Hematopoietic multipotent progenitor cell treated with erythropoietin and hydrocortisone succinate and interleukin-3 and kit ligand, for 4 days (in vitro differentiated cells): Measurements from ENCODE around the gene BRD2.
"Not testable (repeated sequence)": the region's sequence is repeated elsewhere in the genome, so short reads cannot be mapped to it uniquely, and the experiment has no call there.

Experiments used
- DNase-seq: peaks from one replicate; pipeline ENCODE4 v3.0.0-alpha.2; 2015

The BRD2 gene

DNA sequence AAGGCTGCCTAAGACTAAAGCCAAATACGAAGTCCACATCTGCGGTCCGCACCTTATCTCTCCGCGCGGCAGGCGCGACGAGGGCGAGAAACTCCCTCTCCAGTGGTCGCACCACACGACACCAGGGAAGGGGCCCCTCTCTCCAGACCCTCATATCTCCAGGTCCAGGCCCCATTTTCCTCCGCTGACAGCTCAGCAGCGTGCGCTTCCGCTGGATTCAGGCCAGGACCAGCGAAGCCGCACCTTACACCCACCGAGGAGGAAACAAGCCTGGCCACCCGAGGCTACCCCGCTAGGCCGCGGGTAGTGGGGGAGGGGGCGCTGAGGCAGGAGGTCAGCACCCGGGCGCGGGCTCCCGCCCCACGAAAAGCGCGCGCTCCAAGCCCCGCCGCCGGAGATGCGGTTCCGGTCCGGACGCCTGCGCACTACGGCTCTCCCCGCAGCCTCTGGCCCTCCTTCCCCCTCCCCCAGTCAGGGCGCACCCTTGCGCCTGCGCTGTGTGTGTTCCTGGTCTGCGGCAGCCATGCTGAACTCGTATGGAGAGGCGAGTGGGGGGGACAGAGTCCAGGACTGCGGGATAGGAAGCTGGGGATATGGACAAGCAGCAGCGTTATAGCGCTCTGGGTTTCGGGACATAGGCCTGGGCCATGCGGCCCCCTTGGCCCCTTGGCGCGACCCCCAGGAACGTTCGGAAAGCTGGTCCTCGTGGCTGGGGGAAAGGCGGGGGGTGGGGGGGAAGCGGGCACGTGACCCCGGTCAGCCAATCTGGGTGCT, at the start of gene BRD2:
Gene BRD2, plus strand, starts transcription at position 502 of the 774 bp plus-strand sequence. CDS start 4,305 bp downstream, outside the sequence.
- DNase-seq, result peak; percentile 98

DNA sequence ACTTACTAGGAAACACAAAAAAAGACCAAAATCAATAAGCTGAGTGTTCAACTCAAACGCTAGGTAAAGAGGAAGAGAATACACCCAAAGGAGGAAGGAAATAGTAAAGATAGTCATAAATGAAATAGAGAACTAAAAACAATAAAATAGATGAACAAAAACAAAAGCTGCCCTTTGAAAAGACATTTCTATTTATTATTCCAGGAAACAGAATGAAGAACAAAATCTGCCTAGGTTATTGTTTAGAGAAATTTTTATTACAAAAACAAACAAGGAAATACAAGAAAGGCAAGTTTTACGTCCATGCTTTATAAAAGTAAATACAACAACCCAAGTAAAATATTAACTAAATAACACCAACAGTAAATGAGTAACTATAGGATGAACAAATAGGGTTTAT, 47.7 kb upstream of the BRD2 start:
- DNase-seq, result peak; percentile 21

DNA sequence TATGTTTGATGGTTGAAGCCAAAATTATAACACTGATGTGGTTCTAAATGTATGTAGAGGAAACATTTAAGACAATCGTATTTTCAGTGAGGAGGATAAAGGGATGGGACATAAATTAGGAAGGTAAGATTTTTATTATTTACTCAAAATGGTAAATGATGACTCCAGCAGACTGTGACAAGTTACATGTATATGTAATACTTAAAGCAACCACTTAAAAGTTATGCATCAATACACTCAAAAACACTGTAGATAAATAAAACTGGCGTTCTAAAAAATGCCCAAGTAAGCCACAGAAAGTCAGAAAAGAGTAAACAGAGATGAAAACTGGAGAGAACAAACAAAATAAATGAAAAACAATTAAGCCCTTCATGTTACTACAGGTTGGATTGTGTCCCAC, 46.3 kb upstream of the BRD2 start:
- no peak for DNase-seq

DNA sequence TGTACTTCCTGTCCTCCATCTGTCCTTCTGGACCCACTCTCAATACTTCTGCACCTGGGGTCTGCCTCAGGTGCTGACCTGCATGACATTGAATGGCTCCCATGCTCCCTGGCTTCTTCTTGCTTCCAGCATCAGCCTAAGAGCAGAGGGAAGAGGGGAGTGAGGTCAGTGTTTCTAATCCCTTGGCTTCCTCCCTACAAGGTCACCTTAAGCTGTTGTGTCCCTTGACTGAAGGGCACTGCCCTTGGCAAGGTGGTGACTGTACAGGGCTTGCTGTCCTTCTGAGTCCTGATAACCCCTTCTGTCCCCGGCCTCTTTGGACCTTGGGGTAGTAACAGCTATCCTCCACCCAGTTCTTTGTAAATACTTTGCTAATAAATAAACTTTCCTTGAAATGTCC, 37.2 kb upstream of the BRD2 start:
- DNase-seq, result no peak

DNA sequence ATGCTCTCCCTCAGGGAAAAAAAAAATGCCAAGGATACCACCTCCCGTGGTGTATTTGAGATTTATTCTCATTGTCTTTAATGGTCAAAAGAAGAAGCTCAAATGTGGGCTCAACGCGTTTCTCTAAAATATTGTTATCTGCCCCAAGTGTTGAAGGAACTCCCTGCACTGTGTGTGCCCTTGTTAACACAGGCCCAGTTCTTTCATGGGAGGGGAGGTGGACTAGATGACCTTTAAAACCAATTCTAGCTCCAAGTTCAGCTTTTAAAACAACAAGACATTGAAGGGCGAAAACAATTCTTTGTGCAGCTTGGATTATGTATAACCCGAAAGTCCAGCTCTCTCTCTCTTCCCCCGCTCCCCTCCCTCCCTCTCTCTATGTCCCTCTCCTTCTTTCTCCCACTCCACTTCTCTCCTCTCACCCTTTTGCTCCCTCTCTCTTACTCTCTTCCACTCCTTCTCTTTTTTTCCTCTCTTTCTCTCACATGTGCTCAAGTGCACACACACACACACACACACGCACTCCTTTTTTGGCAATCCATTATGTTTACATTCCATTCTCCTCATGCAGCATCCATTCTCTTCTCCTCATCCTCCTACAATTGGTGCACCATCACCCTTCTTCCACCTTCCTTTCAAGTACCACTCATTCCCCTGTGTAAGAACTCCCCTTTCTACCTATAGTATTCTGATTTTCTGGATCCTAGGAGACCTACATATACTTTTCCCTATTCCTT, 36.1 kb upstream of the BRD2 start:
- no peak for DNase-seq

DNA sequence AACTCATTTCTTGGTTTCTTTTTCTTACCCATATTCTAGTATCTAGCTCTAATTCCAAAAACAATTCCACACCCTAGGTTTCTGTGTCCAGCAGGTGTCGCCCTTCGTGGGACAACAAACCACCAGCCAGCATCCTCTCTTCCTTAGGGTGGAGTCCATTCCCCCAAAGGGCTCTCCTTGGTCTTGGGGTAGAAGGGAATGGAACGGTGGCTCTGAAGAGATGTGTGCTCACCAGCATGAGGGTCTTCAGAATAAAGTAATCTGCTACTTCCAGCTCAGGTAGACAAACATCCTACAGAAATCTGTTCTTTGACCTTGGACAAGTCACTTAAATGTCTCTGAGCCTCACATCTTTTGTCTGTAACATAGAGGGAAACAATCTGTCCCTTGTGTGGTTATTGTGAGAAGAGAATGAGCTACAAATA, 34.7 kb upstream of the BRD2 start:
- DNase-seq, result peak; percentile 88

DNA sequence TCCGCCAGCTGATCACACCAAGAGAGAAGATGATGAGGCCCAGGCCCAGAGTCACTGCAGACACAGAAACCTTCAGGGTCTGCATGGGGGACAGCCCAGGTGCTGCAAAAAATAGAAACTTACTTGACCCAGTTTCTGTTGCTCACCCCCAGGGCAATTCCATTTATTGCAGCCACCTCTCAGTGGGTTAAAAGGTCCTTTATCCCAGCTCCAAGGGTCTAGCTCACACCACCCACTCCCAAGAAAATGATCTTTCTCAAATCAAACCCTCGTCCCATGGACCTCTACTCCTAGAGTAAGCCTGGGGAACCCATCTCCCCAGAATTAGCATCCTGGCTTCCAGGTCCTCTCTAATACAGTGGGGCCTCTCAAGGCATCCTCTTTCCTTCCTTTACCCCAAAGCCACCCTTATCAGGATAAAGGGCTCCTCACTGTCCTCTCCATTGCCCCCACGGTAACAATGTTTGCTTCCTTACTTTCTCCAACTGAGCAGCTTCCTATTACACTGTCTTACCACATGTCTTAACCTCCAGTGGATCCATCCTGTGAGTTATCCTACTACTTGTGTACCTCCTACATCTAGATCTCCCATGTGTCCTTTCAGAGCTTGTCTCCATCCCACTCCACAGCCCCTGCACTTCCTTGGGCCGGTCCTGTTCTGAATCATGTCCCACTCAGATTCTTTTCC, 32.7 kb upstream of the BRD2 start:
- DNase-seq, result no peak

DNA sequence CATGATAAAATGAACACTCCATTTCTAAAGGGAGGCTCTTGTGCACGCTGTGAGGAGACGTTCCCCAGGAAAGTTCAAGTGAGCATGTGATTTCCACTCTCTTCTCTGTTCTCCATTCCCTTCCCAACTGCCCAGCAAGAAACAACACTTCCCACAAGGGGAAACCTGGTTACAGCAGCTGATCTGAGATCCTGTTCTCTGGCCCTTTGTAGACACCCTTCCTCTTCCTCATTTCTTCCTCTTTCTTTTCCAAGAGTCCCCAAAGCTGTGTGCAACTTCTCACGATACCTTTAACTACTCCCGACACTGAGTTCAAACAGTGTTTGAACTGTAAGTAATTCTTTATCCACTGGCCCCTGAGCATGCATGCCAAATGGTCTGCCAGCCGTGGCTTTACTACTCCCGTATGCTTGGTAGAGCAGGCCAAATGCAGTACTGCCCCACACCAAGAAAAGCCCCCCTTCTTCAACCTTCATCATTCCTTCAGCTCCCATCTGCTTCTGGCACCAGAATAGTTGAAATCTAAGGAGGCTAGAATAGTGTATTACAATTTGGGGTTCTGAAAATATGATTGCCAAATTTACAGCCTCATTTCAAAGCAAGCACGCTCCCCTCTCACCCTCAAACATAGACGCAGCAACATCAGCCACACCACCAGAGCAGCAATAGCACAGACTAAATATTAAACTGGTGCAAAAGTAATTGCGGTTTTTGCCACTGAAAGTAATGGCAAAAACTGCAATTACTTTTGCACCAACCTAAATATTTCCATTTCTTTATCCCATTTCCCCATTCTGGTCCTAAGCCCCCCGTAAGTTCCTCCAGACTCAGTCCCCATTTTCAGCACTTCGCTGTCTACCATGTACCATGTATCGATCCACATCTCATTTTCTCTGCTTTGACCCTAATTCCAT, 31.9 kb upstream of the BRD2 start:
- DNase-seq, result no peak

DNA sequence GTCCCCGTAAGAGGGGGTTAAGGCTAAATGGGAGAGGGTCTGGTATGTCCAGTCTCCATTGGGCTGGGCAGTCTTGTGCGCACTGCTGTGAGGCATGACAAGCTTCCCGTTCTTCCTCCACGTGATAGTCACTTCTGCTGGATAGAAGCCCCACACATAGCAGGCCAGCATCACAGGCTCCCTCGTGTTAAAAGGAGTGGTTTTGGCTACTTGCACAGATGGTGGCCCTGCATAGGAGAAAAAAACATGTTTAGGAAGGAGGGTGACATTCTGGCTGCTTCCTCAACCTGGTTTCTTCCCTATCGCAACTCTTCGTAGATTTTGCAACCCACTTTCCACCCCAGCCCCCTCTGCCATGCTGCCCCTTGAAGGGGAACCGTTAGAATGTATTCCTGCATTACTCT, 31.2 kb upstream of the BRD2 start:
- DNase-seq, result peak; percentile 28

DNA sequence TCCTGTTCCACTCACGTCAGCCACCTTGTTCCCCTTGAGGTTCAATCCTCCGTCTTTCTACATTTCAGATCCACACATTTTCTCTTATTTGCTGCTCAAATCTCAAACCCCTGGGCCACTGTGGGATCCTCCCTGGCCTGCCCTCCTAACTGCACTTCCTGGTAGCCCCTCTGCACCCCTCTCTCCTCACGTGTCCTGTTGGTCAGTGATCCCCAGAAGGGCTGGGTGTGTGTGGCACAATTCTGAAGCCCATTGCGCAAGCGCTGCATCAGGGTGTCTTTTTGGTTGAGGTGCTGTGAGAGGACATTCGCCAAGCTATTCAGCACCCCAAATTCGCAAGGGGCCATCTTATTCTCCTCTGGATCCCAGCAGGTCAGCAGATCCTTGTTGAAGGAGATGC, 29.9 kb upstream of the BRD2 start:
- DNase-seq, result no peak

DNA sequence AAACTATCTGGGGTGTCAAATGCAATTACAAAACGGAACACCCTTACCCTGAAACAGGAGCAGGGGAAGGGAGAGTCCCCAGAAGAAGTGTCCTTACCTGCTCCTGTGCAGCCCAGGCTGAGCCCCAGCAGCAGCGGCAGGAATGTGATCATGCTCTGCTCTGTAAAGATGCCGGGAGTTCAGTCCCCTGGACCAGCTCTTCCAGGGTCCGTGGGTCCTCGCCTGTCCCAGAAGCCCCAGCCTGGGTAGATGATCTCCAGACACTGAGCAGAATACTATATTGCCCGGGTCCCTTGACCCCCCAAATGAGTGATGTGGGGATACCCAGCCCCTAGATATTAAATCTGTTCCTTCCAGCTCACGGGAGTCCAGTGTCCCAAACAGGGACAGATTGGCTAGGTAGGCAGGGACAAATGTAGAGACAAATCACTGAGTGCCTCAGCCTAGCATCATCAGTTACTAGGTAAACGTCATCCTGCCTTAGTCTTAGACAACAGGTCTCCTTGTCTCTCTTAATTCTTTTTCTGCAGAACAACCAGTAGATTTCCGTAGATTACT, 27.7 kb upstream of the BRD2 start, which contains the start of gene HLA-DMB:
Gene HLA-DMB, minus strand, starts transcription at position 373 of the 558 bp plus-strand sequence. Its CDS starts 221 bp downstream, at position 152.
- DNase-seq, result peak; percentile 92

DNA sequence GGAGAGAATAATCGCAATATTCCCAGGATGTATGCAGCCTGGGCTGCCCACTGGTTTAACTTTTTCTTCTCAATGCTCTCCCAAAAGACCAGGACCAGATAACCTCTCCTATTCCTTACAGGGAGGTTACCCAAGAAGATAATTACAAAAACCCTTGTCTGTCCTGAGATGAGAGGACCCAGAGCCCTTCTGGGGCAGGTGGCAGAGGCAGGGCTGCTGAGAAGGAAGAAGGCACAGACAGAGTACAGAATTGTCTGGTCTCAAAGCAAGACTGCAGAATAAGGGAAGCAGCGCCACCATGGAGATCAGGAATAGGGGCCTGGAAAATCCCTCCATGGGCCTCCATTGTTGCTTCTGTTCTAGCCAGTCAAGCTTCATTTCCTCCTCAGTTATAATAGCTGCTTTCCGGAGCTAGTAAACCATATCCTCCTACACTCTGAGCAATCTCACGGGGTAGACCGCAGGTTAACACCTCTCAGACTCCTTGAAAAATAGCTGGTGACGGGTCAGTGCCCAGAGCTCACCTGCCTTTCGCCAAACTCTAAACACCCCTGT, 27.1 kb upstream of the BRD2 start:
- DNase-seq, result peak; percentile 28

DNA sequence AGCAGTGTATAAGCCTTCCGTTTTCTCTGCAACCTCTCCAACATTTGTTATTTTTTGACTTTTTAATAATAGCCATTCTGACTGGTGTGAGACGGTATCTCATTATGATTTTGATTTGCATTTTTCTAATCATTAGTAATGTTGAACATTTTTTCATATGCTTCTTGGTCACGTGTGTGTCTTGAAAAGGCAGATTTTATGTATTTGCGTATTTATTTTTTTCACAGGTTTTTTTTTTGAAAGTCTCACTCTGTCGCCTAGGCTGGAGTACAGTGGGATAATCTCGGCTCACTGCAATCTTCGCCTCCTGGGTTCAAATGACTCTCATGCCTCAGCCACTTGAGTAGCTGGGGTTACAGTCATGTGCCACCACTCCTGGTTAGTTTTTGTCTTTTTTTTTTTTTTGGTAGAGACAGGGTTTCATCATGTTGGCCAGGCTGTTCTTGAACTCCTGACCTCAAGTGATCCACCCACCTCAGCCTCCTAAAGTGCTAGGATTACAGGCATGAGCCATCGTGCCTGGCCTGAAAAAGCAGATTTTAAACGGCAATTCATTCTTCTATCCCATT, 25.8 kb upstream of the BRD2 start:
- not testable (repeated sequence) for DNase-seq

DNA sequence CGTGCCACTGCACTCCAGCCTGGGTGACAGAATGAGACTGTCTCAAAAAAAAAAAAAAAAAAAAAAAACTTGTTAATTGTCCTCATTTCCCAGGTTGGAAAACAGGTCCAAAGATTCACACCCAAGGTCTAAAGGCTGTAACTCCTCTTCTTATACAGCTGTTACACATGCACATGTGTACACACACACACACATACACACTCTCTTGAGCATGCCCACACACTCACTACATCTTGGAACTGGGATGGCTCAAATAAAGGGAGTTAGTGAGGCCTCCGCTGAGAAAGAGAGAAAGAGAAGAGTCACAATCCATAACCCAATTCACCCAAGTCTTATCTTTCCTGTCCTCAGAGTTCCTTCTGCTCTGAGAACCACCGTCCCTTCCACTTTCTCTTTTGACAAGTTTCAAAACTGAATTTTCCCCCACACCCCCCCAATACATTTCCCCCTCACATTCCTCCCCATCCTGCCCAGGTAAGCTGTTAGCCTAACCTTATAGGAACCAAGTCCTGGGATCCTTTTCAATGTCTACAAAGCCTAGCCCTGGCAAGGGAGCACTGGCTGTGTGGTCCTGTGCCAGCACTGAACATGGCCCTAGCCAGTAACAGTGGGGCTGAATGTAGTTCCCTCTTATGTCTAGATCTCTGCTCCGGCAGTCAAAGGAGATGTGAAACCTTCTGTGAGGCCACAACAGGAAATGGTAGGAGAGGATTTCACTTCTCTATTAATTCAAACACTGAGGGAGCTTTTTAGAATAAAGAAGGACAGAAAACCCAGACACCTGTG, 24.3 kb upstream of the BRD2 start:
- peak; percentile 83 for DNase-seq

DNA sequence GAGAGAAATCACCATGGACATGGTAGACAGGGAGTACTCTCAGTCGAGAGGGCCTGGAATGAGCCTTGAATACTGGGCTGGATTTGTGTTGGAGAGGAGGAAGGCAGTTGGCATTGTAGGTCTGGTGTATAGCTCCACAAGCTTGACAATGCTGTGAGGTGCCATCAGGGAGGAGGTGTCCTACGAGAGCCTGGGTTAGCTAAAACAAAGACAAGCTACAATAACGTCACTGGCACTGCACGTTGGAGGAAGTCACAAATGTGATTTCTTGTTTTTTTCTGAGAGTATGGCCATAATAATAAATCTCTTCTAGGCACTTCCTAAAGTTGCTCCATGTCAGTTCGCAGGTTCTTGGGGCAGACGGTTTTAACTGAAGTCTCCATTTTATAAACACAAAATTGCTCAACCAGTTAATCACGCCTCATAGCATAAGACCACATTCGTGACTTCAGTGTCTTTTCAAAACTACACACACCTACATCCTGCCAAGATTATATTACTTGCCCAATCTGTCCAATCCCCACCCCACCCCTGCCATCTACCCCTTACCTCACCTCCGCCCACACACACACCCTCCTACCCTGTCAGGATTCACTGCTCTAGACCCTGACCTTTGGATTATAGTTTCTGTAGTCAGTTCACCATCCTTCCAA, 23.2 kb upstream of the BRD2 start:
- DNase-seq, result peak; percentile 50

DNA sequence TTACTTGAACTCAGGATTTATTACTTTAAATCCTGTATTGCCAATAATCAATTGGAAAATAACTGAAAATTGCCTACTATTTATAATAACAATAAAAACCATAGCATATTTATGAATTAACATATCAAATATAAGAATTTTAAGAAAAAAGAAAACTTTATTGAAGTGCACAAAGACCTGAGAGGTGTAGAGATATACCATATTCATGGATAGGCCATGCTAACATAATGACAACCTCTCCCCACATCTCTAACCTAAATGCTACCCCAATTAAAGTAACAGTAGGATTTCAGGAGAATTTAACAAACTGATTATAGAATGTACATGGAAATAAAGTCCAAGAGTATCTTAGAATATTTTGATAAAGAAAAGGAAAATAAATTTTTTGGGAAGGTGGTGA, 22.4 kb upstream of the BRD2 start:
- DNase-seq, result no peak

DNA sequence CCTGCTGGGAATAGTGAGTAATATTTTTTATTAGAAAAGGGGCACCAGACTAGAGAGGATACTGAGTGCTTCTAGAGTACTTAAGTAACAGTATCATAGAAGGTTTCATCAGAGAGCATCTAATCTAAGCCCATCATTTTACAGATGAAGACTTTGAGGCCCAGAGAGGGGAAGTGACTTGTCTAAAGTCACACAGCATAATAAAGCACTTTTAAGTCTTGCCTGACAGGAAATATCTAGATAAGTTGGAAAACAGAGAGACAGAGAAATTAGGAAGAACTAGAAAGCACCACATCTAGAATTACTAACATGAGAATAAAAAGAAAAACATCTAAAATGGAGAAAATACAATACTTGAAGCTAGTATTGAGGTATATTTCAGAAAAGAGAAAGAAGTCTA, 21.5 kb upstream of the BRD2 start:
- no peak for DNase-seq

DNA sequence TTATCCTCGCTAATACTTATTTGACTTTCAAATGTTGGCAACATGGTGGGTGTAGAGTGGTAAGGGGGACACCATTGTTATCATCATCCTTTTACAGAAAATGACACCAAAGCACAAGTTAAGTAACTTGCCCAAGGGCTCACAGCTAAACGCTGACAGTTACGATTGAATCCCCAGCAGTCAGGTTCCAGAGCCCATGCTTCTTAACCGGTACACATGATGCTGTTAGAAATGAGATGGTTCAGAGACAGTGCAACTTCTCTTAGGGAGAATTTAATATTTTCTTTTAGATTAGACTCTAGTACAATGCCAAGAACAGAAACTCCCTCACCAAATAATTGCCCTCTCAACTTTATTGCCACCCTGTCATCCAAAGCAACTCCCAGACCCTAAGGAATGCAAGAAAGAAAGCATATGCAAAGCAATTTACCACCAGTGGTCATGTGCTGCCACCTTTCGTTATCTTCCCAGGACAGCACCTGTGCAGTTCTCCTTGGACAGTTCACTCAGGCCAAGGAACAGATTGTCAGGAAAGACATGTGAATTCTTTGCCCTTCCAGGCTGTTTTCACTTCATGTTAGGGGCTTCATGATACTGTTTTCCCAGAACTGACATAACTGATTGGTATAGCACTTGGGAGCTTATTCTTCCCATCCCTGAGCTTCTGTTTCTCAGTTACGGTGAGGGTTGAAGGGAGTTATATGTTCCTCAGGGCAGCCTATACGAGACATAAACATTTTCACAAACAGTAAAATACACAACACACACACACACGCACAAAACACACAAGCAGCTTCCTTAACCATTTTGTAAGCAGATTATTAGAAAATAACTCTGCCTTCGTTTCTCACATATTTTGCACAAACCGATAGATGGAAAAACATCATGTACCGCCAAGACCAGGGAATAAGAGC, 20.6 kb upstream of the BRD2 start:
- peak; percentile 68 for DNase-seq

DNA sequence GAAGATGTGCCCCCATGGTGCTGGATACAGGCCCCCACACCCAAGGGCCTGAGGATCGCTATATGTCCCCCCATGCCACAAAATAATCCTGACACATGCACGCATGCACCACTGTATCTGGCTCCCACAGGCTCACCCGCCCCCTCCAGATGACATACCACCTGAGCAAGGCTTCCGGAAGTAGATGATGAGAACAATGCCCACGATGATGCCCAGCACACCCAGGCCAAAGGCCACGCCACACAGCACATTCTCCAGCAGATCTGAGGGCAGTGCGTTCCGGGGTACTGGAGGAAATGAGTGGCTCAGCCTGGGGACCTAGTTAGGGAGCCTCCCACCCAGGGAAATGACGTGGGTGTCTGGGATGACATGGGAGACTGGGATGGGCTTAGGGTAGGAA, 19.3 kb upstream of the BRD2 start:
- DNase-seq, result no peak
